ENCODE data around the gene KCND2.

- no peak for TF ChIP-seq CTCF (IDR thresholded peaks at IDR 0.05; ENCODE audit: low read depth, low read length, poor library complexity, severe bottlenecking)
- no peak for TF ChIP-seq EZH2phosphoT487 (IDR thresholded peaks at IDR 0.05; ENCODE audit: borderline replicate concordance, low read length)
Measured at GRCh38 chr7:120233338-120233737, 39.6 kb upstream of the KCND2 start.

All from DOHH2 (cell line).